ENCODE measurements around the gene FBXO28.

DNA sequence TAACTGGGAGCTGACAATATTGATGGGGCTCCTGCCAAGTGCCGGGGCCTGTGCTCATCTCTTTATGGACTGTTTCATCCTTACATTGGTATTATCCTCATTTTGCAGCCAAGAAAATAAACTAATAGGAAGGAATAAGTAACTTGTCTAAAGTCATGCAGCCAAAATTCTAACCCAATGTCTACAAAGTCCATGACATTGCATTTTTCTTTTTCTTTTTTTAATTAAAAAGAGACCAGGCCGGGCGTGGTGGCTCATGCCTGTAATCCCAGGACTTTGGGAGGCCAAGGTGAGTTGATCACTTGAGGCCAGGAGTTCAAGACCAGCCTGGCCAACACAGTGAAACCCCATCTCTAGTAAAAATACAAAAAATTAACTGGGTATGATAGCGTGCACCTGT is 87.9 kb downstream of the FBXO28 start:
- TF ChIP-seq GATA2 (IDR thresholded peaks at IDR 0.05; ENCODE audit: low read depth, low read length) (no peak), GATA3 (IDR thresholded peaks at IDR 0.05; ENCODE audit: low read depth, low read length) (no peak)

Data from SH-SY5Y (cell line).